Left ventricle myocardium inferior (tissue), 1 donor: ENCODE measurements around the gene SPATA6L. TPM values are rescaled to one million over a fixed set of nuclear protein-coding genes. Genes with fewer than 3 reads are reported as not detected.

ENCODE experiments used
- DNase-seq: peaks from one replicate; pipeline ENCODE4 v3.0.0-alpha.2; 2020
- H3K27ac ChIP-seq: fragments of 200-600 bp; replicated peaks from 2 replicates; pipeline ENCODE4 v1.8.0; 2021
- H3K27me3 ChIP-seq: fragments of 200-600 bp; 2 replicates; pipeline ENCODE4 v1.8.0; 2021; ENCODE audit warnings: low read depth
- H3K36me3 ChIP-seq: fragments of 200-600 bp; 2 replicates; pipeline ENCODE4 v1.8.0; 2021
- H3K4me1 ChIP-seq: fragments of 200-600 bp; 2 replicates; pipeline ENCODE4 v1.8.0; 2021
- H3K4me3 ChIP-seq: fragments of 200-600 bp; 2 replicates; pipeline ENCODE4 v1.8.0; 2021; ENCODE audit warnings: mild to moderate bottlenecking, moderate library complexity
- H3K9me3 ChIP-seq: fragments of 200-600 bp; replicated peaks from 2 replicates; pipeline ENCODE4 v1.8.0; 2021
- intact Hi-C: fragments of 100-400 bp; cut with micrococcal nuclease; formaldehyde crosslinking; loops from one replicate; pipeline ENCODE4 v1.11.0; 2022
- total RNA-seq: library from RNA; stranded (reverse); fragmentation: NEBNext Ultra II Directional; extraction: Animal tissue kit (Norgen Biotek cat#: 25700); gene quantifications from one replicate; pipeline ENCODE4 v1.2.1, GENCODE V29; 2021
- TF ChIP-seq, protein P1 (sequence below): fragments of 200-600 bp; IDR thresholded peaks from 2 replicates; pipeline ENCODE4 v1.8.0; 2021; ENCODE audit warnings: antibody characterized with exemption, mild to moderate bottlenecking, borderline replicate concordance
- donor health status: DM: no; HTN: yes; CAD: no; lungs with severe emphysema.

Gene SPATA6L
- total RNA-seq, 1 donor from 2014 or later: 0.96 TPM

DNA sequence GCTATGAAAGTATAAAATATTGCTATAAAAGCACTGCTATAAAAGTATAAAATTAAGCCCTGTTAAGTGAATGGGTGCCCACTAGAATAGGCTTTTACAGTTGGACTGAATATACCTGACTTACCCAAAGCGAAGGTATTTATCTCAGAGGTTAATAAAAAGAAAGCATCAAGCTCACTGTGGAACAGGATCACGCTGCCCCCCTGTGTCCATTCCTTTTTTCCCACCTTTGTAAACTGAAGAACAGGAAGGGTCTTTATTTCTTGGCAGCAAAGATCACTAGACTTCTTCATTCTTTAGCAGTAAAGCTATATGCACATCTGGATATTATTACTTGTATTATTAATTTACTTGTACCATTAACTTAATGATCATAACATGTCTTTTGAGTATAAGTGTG lies 26.3 kb downstream of the SPATA6L start:
- H3K4me3 ChIP-seq: no peak overlapping the region
- intact Hi-C loops: no loop called here
- no peaks in the 10 kb centered on the region for H3K27me3 ChIP-seq
- no peaks in the 10 kb centered on the region for H3K9me3 ChIP-seq
- H3K4me1 ChIP-seq: no peaks in the 10 kb centered on the region
- no peaks in the 10 kb centered on the region for H3K36me3 ChIP-seq
- DNase-seq: no peak
- no peak overlapping the region for H3K27ac ChIP-seq
- TF ChIP-seq, protein P1, sequence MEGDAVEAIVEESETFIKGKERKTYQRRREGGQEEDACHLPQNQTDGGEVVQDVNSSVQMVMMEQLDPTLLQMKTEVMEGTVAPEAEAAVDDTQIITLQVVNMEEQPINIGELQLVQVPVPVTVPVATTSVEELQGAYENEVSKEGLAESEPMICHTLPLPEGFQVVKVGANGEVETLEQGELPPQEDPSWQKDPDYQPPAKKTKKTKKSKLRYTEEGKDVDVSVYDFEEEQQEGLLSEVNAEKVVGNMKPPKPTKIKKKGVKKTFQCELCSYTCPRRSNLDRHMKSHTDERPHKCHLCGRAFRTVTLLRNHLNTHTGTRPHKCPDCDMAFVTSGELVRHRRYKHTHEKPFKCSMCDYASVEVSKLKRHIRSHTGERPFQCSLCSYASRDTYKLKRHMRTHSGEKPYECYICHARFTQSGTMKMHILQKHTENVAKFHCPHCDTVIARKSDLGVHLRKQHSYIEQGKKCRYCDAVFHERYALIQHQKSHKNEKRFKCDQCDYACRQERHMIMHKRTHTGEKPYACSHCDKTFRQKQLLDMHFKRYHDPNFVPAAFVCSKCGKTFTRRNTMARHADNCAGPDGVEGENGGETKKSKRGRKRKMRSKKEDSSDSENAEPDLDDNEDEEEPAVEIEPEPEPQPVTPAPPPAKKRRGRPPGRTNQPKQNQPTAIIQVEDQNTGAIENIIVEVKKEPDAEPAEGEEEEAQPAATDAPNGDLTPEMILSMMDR: peak; percentile 65

DNA sequence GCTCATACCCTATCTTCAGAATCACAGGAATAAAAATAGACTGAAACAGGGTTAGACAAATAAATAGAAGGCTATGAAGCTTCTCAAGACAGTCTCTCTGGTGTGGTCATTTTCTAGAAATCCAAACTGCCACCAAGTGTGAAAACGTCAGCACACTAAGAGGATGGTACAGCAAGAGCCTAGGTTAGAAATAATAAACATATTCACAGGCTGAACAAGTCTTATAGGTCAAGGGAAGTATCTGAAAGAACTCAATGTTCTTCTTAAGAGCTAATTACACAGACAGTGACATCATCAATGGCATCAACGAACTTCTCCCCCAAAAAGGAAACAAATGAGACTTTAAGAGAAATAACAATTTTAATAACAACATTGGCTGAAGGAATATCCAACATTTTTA lies 26.9 kb downstream of the SPATA6L start:
- TF ChIP-seq, protein P1: no peak
- H3K27ac ChIP-seq: no peak overlapping the region
- intact Hi-C loops: loop anchor here (2.0 kb wide), 1 partner anchor 257 kb away; no protein-coding TSS in a partner anchor

DNA sequence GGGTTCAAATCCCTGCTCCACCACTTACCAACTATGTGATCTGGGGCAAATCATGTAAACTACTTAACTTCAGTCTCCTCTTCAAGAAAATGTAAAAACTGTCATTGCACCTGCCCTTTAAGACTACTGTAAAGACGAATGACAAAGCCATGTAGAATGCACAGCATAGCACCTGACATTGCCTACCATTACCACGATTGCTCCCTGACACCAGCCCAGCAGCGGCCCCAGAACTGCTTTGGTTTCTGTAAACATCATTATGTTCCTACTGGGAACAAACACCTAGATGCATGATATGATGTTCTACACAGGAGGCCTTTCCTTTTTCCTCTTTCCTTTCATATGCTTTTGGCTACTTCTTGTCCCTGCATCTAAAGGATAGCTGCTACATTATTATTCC lies 27.3 kb downstream of the SPATA6L start:
- intact Hi-C loops: loop anchor here (2.0 kb wide), 1 partner anchor 256 kb away; no protein-coding TSS in a partner anchor

More for the DNA sequence above, 26.9 kb downstream of the SPATA6L start:
- Histone ChIP-seq H3K27me3 (no peaks in the 10 kb centered on the region), H3K4me3 (no peak overlapping the region), H3K9me3 (no peaks in the 10 kb centered on the region), H3K4me1 (no peaks in the 10 kb centered on the region), H3K36me3 (no peaks in the 10 kb centered on the region)
- DNase-seq: no peak

DNA sequence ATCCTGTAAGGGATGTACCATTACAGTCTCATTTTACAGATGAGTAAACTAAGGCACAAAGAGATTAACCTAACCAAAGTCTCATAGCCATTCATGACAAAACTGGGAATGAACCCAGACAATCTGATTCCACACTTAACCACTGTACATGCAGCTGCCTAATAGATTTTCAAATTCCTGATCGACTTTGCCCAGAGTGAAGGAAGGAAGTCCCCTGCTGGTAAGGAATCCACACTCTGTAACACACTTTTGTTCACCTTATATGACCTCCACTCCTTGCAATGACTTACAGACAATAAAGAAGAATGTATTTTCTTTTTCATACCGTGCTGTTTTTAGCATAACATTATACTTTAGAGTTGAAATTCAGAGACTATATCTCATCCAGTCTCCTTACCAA lies 35.4 kb downstream of the SPATA6L start:
- Histone ChIP-seq H3K9me3 (no peaks in the 10 kb centered on the region), H3K4me1 (no peaks in the 10 kb centered on the region), H3K27ac (no peak overlapping the region), H3K36me3 (no peaks in the 10 kb centered on the region), H3K27me3 (no peaks in the 10 kb centered on the region), H3K4me3 (no peak overlapping the region)
- intact Hi-C loops: no loop called here
- TF ChIP-seq, protein P1: no peak
- no peak for DNase-seq

More for the DNA sequence above, 27.3 kb downstream of the SPATA6L start:
- TF ChIP-seq, protein P1: no peak
- DNase-seq: no peak
- no peaks in the 10 kb centered on the region for H3K4me1 ChIP-seq
- H3K36me3 ChIP-seq: no peaks in the 10 kb centered on the region
- H3K27me3 ChIP-seq: no peaks in the 10 kb centered on the region
- no peaks in the 10 kb centered on the region for H3K9me3 ChIP-seq
- no peak overlapping the region for H3K27ac ChIP-seq
- H3K4me3 ChIP-seq: no peak overlapping the region

DNA sequence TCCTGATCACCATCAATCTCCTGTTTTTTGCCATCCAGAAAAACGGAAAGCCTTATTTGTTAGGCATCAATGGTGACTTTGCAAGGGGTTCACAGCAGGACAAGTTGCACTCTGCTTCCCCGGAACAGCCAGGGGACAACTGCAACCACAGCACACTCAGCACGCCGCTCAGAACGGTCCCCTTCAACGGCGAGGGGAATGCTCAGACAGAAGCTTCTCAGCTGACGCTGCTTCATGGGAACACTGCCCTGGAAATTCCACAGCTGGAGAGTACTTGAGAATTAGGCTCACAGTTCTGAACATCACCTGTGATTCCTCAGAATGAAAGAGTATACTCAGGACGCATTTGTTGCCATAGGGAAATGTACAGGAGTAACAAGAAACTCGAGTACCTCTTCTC lies 44.3 kb downstream of the SPATA6L start:
- Histone ChIP-seq H3K4me1 (no peaks in the 10 kb centered on the region), H3K36me3 (peaks cover 8% of the 10 kb centered on the region), H3K9me3 (no peaks in the 10 kb centered on the region), H3K27me3 (no peaks in the 10 kb centered on the region), H3K4me3 (no peak overlapping the region), H3K27ac (no peak overlapping the region)
- intact Hi-C loops: no loop called here
- TF ChIP-seq, protein P1: no peak
- DNase-seq: no peak
